ENCODE data around the gene SAP130.

SAP130 gene

GRCh38 chr2:128027801-128028667 lies at the start of gene SAP130:
TSS of gene SAP130 (minus strand) at chr2:128028059. CDS start at chr2:128026292, 1,767 bp downstream.
- DNase-seq (ENCODE audit: low read depth, low spot score), result peak; percentile 94

GRCh38 chr2:128076461-128077106 lies 48.7 kb upstream of the SAP130 start:
- no peak for DNase-seq (ENCODE audit: low read depth, low spot score)

- DNase-seq (ENCODE audit: low read depth, low spot score), result no peak
These were observed 45.4 kb upstream of the SAP130 start for GRCh38 chr2:128073278-128073677.

GRCh38 chr2:128069769-128070168 lies 41.9 kb upstream of the SAP130 start:
- no peak for DNase-seq (ENCODE audit: low read depth, low spot score)

GRCh38 chr2:128064353-128064752 lies 36.5 kb upstream of the SAP130 start:
- no peak for DNase-seq (ENCODE audit: low read depth, low spot score)

GRCh38 chr2:128062571-128062970 lies 34.7 kb upstream of the SAP130 start:
- no peak for DNase-seq (ENCODE audit: low read depth, low spot score)

- no peak for DNase-seq (ENCODE audit: low read depth, low spot score)
These were observed 30.3 kb upstream of the SAP130 start for GRCh38 chr2:128058114-128058513.

GRCh38 chr2:128057334-128057733 lies 29.5 kb upstream of the SAP130 start:
- no peak for DNase-seq (ENCODE audit: low read depth, low spot score)

- DNase-seq (ENCODE audit: low read depth, low spot score), result no peak
These were observed 26.4 kb upstream of the SAP130 start for GRCh38 chr2:128054104-128054885.

- DNase-seq (ENCODE audit: low read depth, low spot score), result no peak
These were observed 25.5 kb upstream of the SAP130 start for GRCh38 chr2:128053331-128053730.

GRCh38 chr2:128043041-128043440 lies 15.2 kb upstream of the SAP130 start:
- DNase-seq (ENCODE audit: low read depth, low spot score), result no peak

GRCh38 chr2:128041561-128041960 lies 13.7 kb upstream of the SAP130 start:
- no peak for DNase-seq (ENCODE audit: low read depth, low spot score)

GRCh38 chr2:128040166-128040771 lies 12.4 kb upstream of the SAP130 start:
- DNase-seq (ENCODE audit: low read depth, low spot score), result no peak

GRCh38 chr2:128039535-128039934 lies 11.7 kb upstream of the SAP130 start:
- no peak for DNase-seq (ENCODE audit: low read depth, low spot score)

- DNase-seq (ENCODE audit: low read depth, low spot score), result no peak
These were observed 10.6 kb upstream of the SAP130 start for GRCh38 chr2:128038411-128038810.

- DNase-seq (ENCODE audit: low read depth, low spot score), result no peak
These were observed 9.8 kb upstream of the SAP130 start for GRCh38 chr2:128037649-128038048.

- no peak for DNase-seq (ENCODE audit: low read depth, low spot score)
These were observed 9.1 kb upstream of the SAP130 start for GRCh38 chr2:128036748-128037607.

GRCh38 chr2:128032092-128032491 lies 4.2 kb upstream of the SAP130 start:
- no peak for DNase-seq (ENCODE audit: low read depth, low spot score)

GRCh38 chr2:128028668-128029054 lies 802 bp upstream of the SAP130 start:
- no peak for DNase-seq (ENCODE audit: low read depth, low spot score)

- peak; percentile 99 for DNase-seq (ENCODE audit: low read depth, low spot score)
These were observed 520 bp downstream of the SAP130 start for GRCh38 chr2:128027278-128027800.
